DND-41 (cell line): ENCODE data around the gene EPHA1.
"Not testable (repeated sequence)": the region's sequence is repeated elsewhere in the genome, so short reads cannot be mapped to it uniquely, and the experiment has no call there.

Experiments used
- CTCF ChIP-seq: IDR thresholded peaks from 2 replicates; pipeline ENCODE4 v1.5.1; 2012; ENCODE audit warnings: borderline replicate concordance, low read length, moderate library complexity, mild to moderate bottlenecking; ENCODE audit not compliant: poor library complexity, severe bottlenecking; ENCODE audit errors: extremely low read depth
- EZH2 ChIP-seq: IDR thresholded peaks from 3 replicates; pipeline ENCODE4 v1.6.1; 2012; ENCODE audit warnings: borderline replicate concordance, low read depth, mild to moderate bottlenecking, moderate library complexity, low read length, inconsistent platforms; ENCODE audit not compliant: severe bottlenecking

DNA sequence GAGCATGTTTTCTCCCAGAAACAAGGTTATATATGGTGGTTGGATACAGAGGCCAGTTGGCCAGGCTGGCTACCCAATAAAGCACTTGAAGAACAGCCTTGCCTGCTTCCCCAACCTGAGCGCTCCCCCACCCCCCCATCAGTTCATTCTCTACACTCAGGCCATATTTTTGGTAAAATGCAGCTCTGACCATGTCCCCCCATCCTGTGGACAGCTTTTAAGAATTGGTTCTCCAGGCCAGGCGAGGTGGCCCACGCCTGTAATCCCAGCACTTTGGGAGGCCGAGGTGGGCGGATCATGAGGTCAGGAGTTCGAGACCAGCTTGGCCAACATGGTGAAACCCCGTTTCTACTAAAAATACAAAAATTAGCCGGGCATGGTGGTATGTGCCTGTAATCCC is 16.2 kb downstream of the EPHA1 start:
- TF ChIP-seq CTCF, EZH2: not testable (repeated sequence)
